Ovary (tissue), 9 donors: ENCODE results near the gene CELA3B. TPM values are rescaled to one million over a fixed set of nuclear protein-coding genes. Genes with fewer than 3 reads are reported as not detected.

Experiments
- DNase-seq, 5 donors: peaks; one replicate each; pipeline ENCODE4 v3.0.0-alpha.2; 2019 to 2020
- H3K27ac ChIP-seq, 2 donors: fragments of 200-600 bp; one replicate each; pipeline versions ENCODE4 v1.5.1 to v1.8.0; 2019 to 2022
- H3K27me3 ChIP-seq: fragments of 200-600 bp; one replicate; pipeline ENCODE4 v1.8.0; 2022
- H3K36me3 ChIP-seq: fragments of 200-600 bp; sonication (generic); one replicate; pipeline ENCODE4 v1.5.1; 2019
- H3K4me1 ChIP-seq: one replicate; pipeline ENCODE4 v1.8.1; 2013; ENCODE audit warnings: mild to moderate bottlenecking, moderate library complexity; ENCODE audit not compliant: insufficient read depth
- H3K4me3 ChIP-seq: fragments of 200-600 bp; sonication (generic); one replicate; pipeline ENCODE4 v1.5.1; 2017
- H3K9me3 ChIP-seq, 2 donors: fragments of 200-600 bp in 1 of 2; sonication (generic) in 1 of 2; one replicate each; pipeline versions ENCODE4 v1.5.1 to v1.8.1; 2013 to 2019; ENCODE audit warnings: mild to moderate bottlenecking in 1 of 2, moderate library complexity in 1 of 2
- EP300 ChIP-seq: sonication (generic); formaldehyde crosslinking; IDR thresholded peaks from one replicate; pipeline ENCODE4 v1.6.1; 2017; ENCODE audit warnings: antibody characterized with exemption
- POLR2A ChIP-seq: fragments of 450-650 bp; IDR thresholded peaks from one replicate; pipeline ENCODE4 v1.6.1; 2017; ENCODE audit warnings: antibody characterized with exemption, mild to moderate bottlenecking, moderate library complexity
- WGBS, 3 donors: extraction: QIAGEN DNeasy Blood & Tissue Kit in 1 of 3; methylation state at CpG; one replicate each; pipeline versions ENCODE4 v1.1.5 to v1.1.7; 2013 to 2017; 5-methylcytosine and 5-hydroxymethylcytosine counted together
- intact Hi-C, 4 donors: fragments of 100-400 bp; cut with DNase I; formaldehyde crosslinking; loops; one replicate each; pipeline versions ENCODE4 v1.11.0 to v1.15.1; 2022 to 2023
- polyA plus RNA-seq, 2 donors: library from polyadenylated mRNA; stranded (reverse); fragments of 200-250 nt in 1 of 2; fragments of 350-450 nt in 1 of 2; fragmentation: Illumina TruSeq in 1 of 2; extraction: RNeasy Lipid Tissue Mini Kit (QIAGEN cat#74804) in 1 of 2; gene quantifications; one replicate each; pipeline ENCODE4 v1.2.3, GENCODE V29; 2013 to 2014
- total RNA-seq, 7 donors: library from RNA; depleted of rRNA in 2 of 7; stranded (reverse); fragments of >200 nt in 2 of 7; fragmentation: NEBNext Ultra II Directional in 3 of 7; extraction: Animal tissue kit (Norgen Biotek cat#: 25700) in 3 of 7; gene quantifications; one replicate each; pipeline versions ENCODE4 v1.1.0 to v1.2.4, GENCODE V29; 2016 to 2023
- TF ChIP-seq, protein P1 (sequence below), 3 donors: fragments of 450-650 bp in 2 of 3; fragments of 200-600 bp in 1 of 3; IDR thresholded peaks; one replicate each; pipeline versions ENCODE4 v1.5.1 to v1.8.0; 2016 to 2022; ENCODE audit warnings: antibody characterized with exemption in 3 of 3, mild to moderate bottlenecking in 1 of 3
- donor health status: DM: no; HTN: no; CAD: no; lungs with moderate emphysema.
- donor health status: DM: no; HTN: no; CAD: no.
- donor health status: Bipolar disorder and iron deficiency.
- donor health status: DM: yes; HTN: yes; CAD: no.
- donor health status: DM: no; HTN: no; CAD: no.
- donor health status: DM: yes; HTN: yes; CAD: no.

Gene CELA3B
- total and polyA plus RNA-seq, 9 donors = 2.6 to 19.2 (median 15.4) TPM; not detected in 6

- Histone ChIP-seq H3K4me3 (no peak overlapping the region), H3K36me3 (no peaks in the 10 kb centered on the region), H3K9me3 (no peaks in the 10 kb centered on the region), H3K4me1 (peaks cover 38% of the 10 kb centered on the region), H3K27ac (peak overlapping the region; percentile 65 to 84), H3K27me3 (no peaks in the 10 kb centered on the region)
- intact Hi-C loops = no loop called here
- no peak for TF ChIP-seq EP300
- TF ChIP-seq, protein P1, sequence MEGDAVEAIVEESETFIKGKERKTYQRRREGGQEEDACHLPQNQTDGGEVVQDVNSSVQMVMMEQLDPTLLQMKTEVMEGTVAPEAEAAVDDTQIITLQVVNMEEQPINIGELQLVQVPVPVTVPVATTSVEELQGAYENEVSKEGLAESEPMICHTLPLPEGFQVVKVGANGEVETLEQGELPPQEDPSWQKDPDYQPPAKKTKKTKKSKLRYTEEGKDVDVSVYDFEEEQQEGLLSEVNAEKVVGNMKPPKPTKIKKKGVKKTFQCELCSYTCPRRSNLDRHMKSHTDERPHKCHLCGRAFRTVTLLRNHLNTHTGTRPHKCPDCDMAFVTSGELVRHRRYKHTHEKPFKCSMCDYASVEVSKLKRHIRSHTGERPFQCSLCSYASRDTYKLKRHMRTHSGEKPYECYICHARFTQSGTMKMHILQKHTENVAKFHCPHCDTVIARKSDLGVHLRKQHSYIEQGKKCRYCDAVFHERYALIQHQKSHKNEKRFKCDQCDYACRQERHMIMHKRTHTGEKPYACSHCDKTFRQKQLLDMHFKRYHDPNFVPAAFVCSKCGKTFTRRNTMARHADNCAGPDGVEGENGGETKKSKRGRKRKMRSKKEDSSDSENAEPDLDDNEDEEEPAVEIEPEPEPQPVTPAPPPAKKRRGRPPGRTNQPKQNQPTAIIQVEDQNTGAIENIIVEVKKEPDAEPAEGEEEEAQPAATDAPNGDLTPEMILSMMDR (IDR thresholded peaks at IDR 0.05) = no peak
- no peak for TF ChIP-seq POLR2A
- DNase-seq = peak; percentile 65 to 86 (median 71)
- WGBS, 3 donors = 8 to 17% (median 10%) methylated on average over 16 of the region's 16 CpGs
Measured at GRCh38 chr1:21931171-21932093, 45.4 kb upstream of the CELA3B start.

- WGBS, 3 donors = 30 to 39% (median 34%) methylated on average over 7 of the region's 7 CpGs
- no peak overlapping the region for H3K4me3 ChIP-seq
- H3K9me3 ChIP-seq = no peaks in the 10 kb centered on the region
- peaks cover 33% of the 10 kb centered on the region for H3K4me1 ChIP-seq
- intact Hi-C loops = no loop called here
- DNase-seq = no peak
- no peaks in the 10 kb centered on the region for H3K27me3 ChIP-seq
- no peaks in the 10 kb centered on the region for H3K36me3 ChIP-seq
- peak overlapping the region; percentile 65 to 84 for H3K27ac ChIP-seq
- TF ChIP-seq, protein P1 (IDR thresholded peaks at IDR 0.05) = no peak
- TF ChIP-seq EP300 (no peak), POLR2A (no peak)
Measured at GRCh38 chr1:21932127-21932526, 44.7 kb upstream of the CELA3B start.

GRCh38 chr1:21933397-21934248 is 43.2 kb upstream of the CELA3B start:
- 38 to 39% (median 39%) methylated on average over 19 of the region's 19 CpGs for WGBS, 3 donors
- Histone ChIP-seq H3K36me3 (no peaks in the 10 kb centered on the region), H3K4me3 (no peak overlapping the region), H3K27me3 (no peaks in the 10 kb centered on the region), H3K4me1 (peaks cover 28% of the 10 kb centered on the region), H3K27ac (peak overlapping the region; percentile 65 to 72), H3K9me3 (no peaks in the 10 kb centered on the region)
- peak in 4 of 5 donors; percentile 57 to 76 (median 67) for DNase-seq
- TF ChIP-seq POLR2A = no peak
- TF ChIP-seq, protein P1 (IDR thresholded peaks at IDR 0.05) = no peak
- intact Hi-C loops = no loop called here

DNA sequence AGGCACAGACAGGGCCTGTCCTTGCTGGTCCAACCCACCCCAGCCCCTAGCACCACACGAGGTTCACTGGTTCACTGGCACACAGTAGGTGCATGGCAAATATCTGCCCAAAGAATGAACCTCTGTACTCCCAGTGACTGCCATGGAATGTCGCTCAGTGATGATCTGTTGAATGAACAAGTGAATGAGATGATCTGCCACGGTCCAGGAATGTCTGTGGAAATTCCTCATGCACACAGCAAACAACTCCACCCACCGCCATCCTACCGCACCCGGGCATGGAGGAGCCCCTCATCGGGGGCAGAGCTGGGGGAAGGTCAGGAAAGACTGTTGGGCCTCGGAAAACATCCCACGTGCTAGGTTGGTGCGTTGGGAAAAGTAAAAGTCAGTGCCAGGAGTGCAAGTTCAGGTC is 41.4 kb upstream of the CELA3B start:
- TF ChIP-seq EP300 (no peak), POLR2A (no peak)
- TF ChIP-seq, protein P1 (IDR thresholded peaks at IDR 0.05) = no peak
- 22 to 26% (median 23%) methylated on average over 10 of the region's 10 CpGs for WGBS, 3 donors
- H3K9me3 ChIP-seq = no peaks in the 10 kb centered on the region
- DNase-seq = peak in 1 of 5 donors; percentile 25
- H3K27ac ChIP-seq = no peak overlapping the region
- H3K4me3 ChIP-seq = peak overlapping the region; percentile 76
- H3K27me3 ChIP-seq = no peaks in the 10 kb centered on the region
- H3K4me1 ChIP-seq = peaks cover 30% of the 10 kb centered on the region
- intact Hi-C loops = no loop called here
- no peaks in the 10 kb centered on the region for H3K36me3 ChIP-seq
